ENCODE measurements around the gene COLEC12.

- TF ChIP-seq CTCF (IDR thresholded peaks at IDR 0.05) (no peak), POLR2AphosphoS5 (IDR thresholded peaks at IDR 0.05) (no peak), POLR2A (IDR thresholded peaks at IDR 0.05) (no peak)
Observed at GRCh38 chr18:508835-509234, 8.3 kb upstream of the COLEC12 start.
